COR-L47 (cell line): ENCODE data around the gene CORT.
A peak's percentile ranks its signal among the peaks of the same experiment; 100 is the strongest.
"Not testable (repeated sequence)": the region's sequence is repeated elsewhere in the genome, so short reads cannot be mapped to it uniquely, and the experiment has no call there.

ENCODE experiments used
- DNase-seq: peaks from one replicate; lab custom pipeline; 2025; lab: John Stamatoyannopoulos, UW

CORT gene

GRCh38 chr1:10449751-10450150 lies at the start of gene CORT:
Gene CORT (plus strand): TSS chr1:10450031. CDS start chr1:10450224, 193 bp downstream.
- no peak for DNase-seq

GRCh38 chr1:10401281-10401680 lies 48.5 kb upstream of the CORT start:
- no peak for DNase-seq

GRCh38 chr1:10402729-10403274 lies 47.0 kb upstream of the CORT start:
- DNase-seq, result no peak

- no peak for DNase-seq
Observed at GRCh38 chr1:10407201-10407600, 42.6 kb upstream of the CORT start.

- no peak for DNase-seq
Observed at GRCh38 chr1:10415211-10415930, 34.5 kb upstream of the CORT start.

- DNase-seq, result not testable (repeated sequence)
Observed at GRCh38 chr1:10415967-10416366, 33.9 kb upstream of the CORT start.

- not testable (repeated sequence) for DNase-seq
Observed at GRCh38 chr1:10418741-10419140, 31.1 kb upstream of the CORT start.

- DNase-seq, result no peak
Observed at GRCh38 chr1:10419351-10419750, 30.5 kb upstream of the CORT start.

- no peak for DNase-seq
Observed at GRCh38 chr1:10421637-10422036, 28.2 kb upstream of the CORT start.

GRCh38 chr1:10424034-10424433 lies 25.8 kb upstream of the CORT start:
- DNase-seq, result no peak

- no peak for DNase-seq
Observed at GRCh38 chr1:10424651-10425050, 25.2 kb upstream of the CORT start.

GRCh38 chr1:10425826-10426534 lies 23.9 kb upstream of the CORT start:
- DNase-seq, result not testable (repeated sequence)

- DNase-seq, result not testable (repeated sequence)
Observed at GRCh38 chr1:10426535-10426848, 23.3 kb upstream of the CORT start.

- DNase-seq, result no peak
Observed at GRCh38 chr1:10428984-10429383, 20.8 kb upstream of the CORT start.

GRCh38 chr1:10429868-10430215 lies 20.0 kb upstream of the CORT start:
- DNase-seq, result no peak

- DNase-seq, result peak; percentile 91
Observed at GRCh38 chr1:10430216-10431069, 19.4 kb upstream of the CORT start, which contains the start of gene CENPS. Gene CENPS (plus strand): TSS chr1:10430433. CDS start chr1:10430518, 85 bp downstream.

GRCh38 chr1:10431070-10431730 lies 18.6 kb upstream of the CORT start:
- no peak for DNase-seq

GRCh38 chr1:10432910-10433700 lies 16.7 kb upstream of the CORT start:
- DNase-seq, result no peak

GRCh38 chr1:10433790-10434189 lies 16.0 kb upstream of the CORT start:
- DNase-seq, result no peak

- DNase-seq, result no peak
Observed at GRCh38 chr1:10434590-10434989, 15.2 kb upstream of the CORT start.

GRCh38 chr1:10437052-10437451 lies 12.8 kb upstream of the CORT start:
- DNase-seq, result no peak
